ENCODE results near the gene AFF3.

Gene AFF3

GRCh38 chr2:99611786-99612185 lies 530.6 kb downstream of the AFF3 start:
- TF ChIP-seq, protein P1, sequence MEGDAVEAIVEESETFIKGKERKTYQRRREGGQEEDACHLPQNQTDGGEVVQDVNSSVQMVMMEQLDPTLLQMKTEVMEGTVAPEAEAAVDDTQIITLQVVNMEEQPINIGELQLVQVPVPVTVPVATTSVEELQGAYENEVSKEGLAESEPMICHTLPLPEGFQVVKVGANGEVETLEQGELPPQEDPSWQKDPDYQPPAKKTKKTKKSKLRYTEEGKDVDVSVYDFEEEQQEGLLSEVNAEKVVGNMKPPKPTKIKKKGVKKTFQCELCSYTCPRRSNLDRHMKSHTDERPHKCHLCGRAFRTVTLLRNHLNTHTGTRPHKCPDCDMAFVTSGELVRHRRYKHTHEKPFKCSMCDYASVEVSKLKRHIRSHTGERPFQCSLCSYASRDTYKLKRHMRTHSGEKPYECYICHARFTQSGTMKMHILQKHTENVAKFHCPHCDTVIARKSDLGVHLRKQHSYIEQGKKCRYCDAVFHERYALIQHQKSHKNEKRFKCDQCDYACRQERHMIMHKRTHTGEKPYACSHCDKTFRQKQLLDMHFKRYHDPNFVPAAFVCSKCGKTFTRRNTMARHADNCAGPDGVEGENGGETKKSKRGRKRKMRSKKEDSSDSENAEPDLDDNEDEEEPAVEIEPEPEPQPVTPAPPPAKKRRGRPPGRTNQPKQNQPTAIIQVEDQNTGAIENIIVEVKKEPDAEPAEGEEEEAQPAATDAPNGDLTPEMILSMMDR (IDR thresholded peaks at IDR 0.05; ENCODE audit: insufficient read depth, low read depth, low read length, missing control alignments) = no peak
- no peak for DNase-seq (ENCODE audit: low read depth)
- no peak overlapping the region for H3K4me3 ChIP-seq (ENCODE audit: low read length)

DNA sequence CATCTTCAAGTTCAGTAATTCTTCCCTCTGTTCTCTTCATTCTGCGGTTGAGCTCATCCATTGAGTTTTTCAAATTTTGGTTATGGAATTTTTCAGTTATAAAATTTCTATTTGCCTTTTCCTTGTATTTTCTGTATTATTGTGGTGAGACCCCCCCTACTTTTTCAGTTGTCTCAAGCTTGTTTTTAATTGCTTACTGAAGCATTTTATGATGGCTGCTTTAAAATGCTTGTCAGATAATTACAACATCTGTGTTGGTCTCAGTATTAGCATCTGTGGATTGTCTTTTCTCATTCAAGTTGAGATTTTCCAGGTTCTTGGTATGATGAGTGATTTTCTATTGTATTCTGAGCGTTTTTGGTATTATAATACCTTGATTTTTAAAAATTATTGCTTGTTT lies 531.4 kb downstream of the AFF3 start:
- DNase-seq (ENCODE audit: low read depth) = no peak
- TF ChIP-seq, protein P1 (IDR thresholded peaks at IDR 0.05; ENCODE audit: insufficient read depth, low read depth, low read length, missing control alignments) = no peak
- H3K4me3 ChIP-seq (ENCODE audit: low read length) = no peak overlapping the region

GRCh38 chr2:99609851-99610381 lies 532.5 kb downstream of the AFF3 start:
- TF ChIP-seq, protein P1 (IDR thresholded peaks at IDR 0.05; ENCODE audit: insufficient read depth, low read depth, low read length, missing control alignments) = no peak
- no peak overlapping the region for H3K4me3 ChIP-seq (ENCODE audit: low read length)
- peak; percentile 2 for DNase-seq (ENCODE audit: low read depth)

DNA sequence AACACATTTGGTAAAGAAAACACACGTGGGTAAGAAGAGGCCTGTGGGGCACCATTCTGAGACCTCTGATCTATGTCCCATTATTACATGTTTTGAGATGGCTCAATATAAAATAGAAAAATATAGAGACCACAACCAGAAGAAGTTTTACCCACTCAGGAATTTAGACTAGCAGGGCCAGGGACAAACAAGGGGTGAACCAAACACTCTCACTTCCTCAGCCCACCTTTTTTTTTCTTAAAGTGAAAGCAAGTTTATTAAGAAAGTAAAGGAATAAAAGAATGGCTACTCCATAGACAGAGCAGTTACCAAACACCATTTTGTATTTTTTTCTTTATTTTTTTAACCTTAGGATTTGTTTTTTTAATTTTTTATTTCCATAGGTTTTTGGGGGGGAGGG lies 533.5 kb downstream of the AFF3 start:
- no peak overlapping the region for H3K4me3 ChIP-seq (ENCODE audit: low read length)
- DNase-seq (ENCODE audit: low read depth) = no peak
- TF ChIP-seq, protein P1 (IDR thresholded peaks at IDR 0.05; ENCODE audit: insufficient read depth, low read depth, low read length, missing control alignments) = no peak

- TF ChIP-seq, protein P1 (IDR thresholded peaks at IDR 0.05; ENCODE audit: insufficient read depth, low read depth, low read length, missing control alignments) = no peak
- no peak for DNase-seq (ENCODE audit: low read depth)
These were observed 534.4 kb downstream of the AFF3 start for GRCh38 chr2:99607861-99608491.

DNA sequence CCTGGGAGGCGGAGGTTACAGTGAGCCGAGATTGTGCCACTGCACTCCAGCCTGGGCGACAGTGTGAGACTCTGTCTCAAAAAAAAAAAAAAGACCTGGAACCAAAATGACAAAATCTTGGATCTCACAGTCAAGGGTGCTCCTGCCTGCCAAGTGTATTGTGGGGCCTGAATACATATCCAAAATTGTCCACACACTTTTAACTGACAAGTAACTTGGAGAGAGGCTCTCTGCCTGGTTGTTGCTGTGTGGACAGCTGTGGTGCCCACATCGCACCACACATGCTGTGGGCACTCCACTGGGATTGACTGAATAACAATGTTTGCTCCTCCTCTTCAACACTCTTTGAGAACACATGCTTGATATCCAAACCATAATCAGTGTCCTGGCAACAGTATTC lies 534.9 kb downstream of the AFF3 start:
- TF ChIP-seq, protein P1 (IDR thresholded peaks at IDR 0.05; ENCODE audit: insufficient read depth, low read depth, low read length, missing control alignments) = no peak
- no peak for DNase-seq (ENCODE audit: low read depth)
- H3K4me3 ChIP-seq (ENCODE audit: low read length) = no peak overlapping the region

More at GRCh38 chr2:99607861-99608491, 534.4 kb downstream of the AFF3 start:
- H3K4me3 ChIP-seq (ENCODE audit: low read length) = no peak overlapping the region

- no peak overlapping the region for H3K4me3 ChIP-seq (ENCODE audit: low read length)
- TF ChIP-seq, protein P1 (IDR thresholded peaks at IDR 0.05; ENCODE audit: insufficient read depth, low read depth, low read length, missing control alignments) = no peak
- DNase-seq (ENCODE audit: low read depth) = no peak
These were observed 537.4 kb downstream of the AFF3 start for GRCh38 chr2:99605036-99605435.
